Panc1 (cell line): Measurements from ENCODE around the gene LHX3. TPM values are rescaled to one million over a fixed set of nuclear protein-coding genes. Genes with fewer than 3 reads are reported as not detected.

Experiments used
- ATAC-seq: fragments of 200-7000 bp; cut with Tn5 transposase; 2 replicates; pipeline ENCODE4 v1.9.1; 2020; ENCODE audit warnings: mild to moderate bottlenecking, moderate library complexity
- BruUV-seq: library from RNA; stranded (reverse); fragments of 400-500 nt; replicated peaks from 2 replicates; lab custom pipeline; 2021; lab: Mats Ljungman, UMichigan
- CTCF ChIA-PET: fragments of 300-600 bp; sonication (Branson Sonifier 250); formaldehyde crosslinking; loops from one replicate; lab custom pipeline; 2022; ENCODE audit warnings: antibody characterized with exemption; lab: Charles Lee
- POLR2A ChIA-PET: fragments of 300-600 bp; sonication (Branson Sonifier 250); formaldehyde crosslinking; loops from one replicate; lab custom pipeline; 2022; ENCODE audit warnings: antibody characterized with exemption; lab: Charles Lee
- DNase-seq: peaks from one replicate; pipeline ENCODE4 v3.0.0-alpha.2; 2010; ENCODE audit warnings: low read depth, low spot score
- H3K27ac ChIP-seq: 2 replicates; pipeline ENCODE4 v1.5.1; 2011; ENCODE audit warnings: mild to moderate bottlenecking, low read length, inconsistent platforms
- H3K27me3 ChIP-seq: fragments of 200-500 bp; sonication (Bioruptor generic); 2 replicates; pipeline ENCODE4 v1.6.0; 2014; ENCODE audit warnings: low read length, inconsistent platforms; ENCODE audit not compliant: control insufficient read depth, insufficient read depth
- H3K36me3 ChIP-seq: fragments of 200-500 bp; sonication (Bioruptor generic); 2 replicates; pipeline ENCODE4 v1.5.1; 2014; ENCODE audit warnings: inconsistent platforms, mild to moderate bottlenecking, low read length, moderate library complexity; ENCODE audit not compliant: control insufficient read depth, insufficient read depth
- H3K4me1 ChIP-seq: 2 replicates; pipeline ENCODE4 v1.5.1; 2011; ENCODE audit warnings: inconsistent platforms, mild to moderate bottlenecking, low read length, moderate library complexity; ENCODE audit not compliant: control insufficient read depth, insufficient read depth
- H3K4me3 ChIP-seq, 2 experiments: 2 replicates each; pipeline ENCODE4 v1.5.1; 2011 to 2012; ENCODE audit warnings: low read depth in 2 of 2, low read length in 2 of 2, mild to moderate bottlenecking in 2 of 2, inconsistent platforms in 1 of 2, moderate library complexity in 1 of 2
- H3K9me3 ChIP-seq: fragments of 200-500 bp; sonication (Bioruptor generic); 2 replicates; pipeline ENCODE4 v1.5.1; 2014; ENCODE audit warnings: low read depth, mild to moderate bottlenecking, inconsistent platforms, low read length, moderate library complexity; ENCODE audit not compliant: control insufficient read depth, insufficient read depth
- CTCF ChIP-seq: fragments of 450-650 bp; IDR thresholded peaks from 2 replicates; pipeline ENCODE4 v1.5.1; 2017; ENCODE audit warnings: mild to moderate bottlenecking
- POLR2AphosphoS5 ChIP-seq: IDR thresholded peaks from 2 replicates; pipeline ENCODE4 v1.6.1; 2012; ENCODE audit warnings: mild to moderate bottlenecking, low read depth, low read length, moderate library complexity
- REST ChIP-seq, 2 experiments: IDR thresholded peaks; 2 replicates each; pipeline ENCODE4 v1.6.1; 2011 to 2012; ENCODE audit warnings: low read depth in 2 of 2, control low read depth in 1 of 2, low read length in 1 of 2, mild to moderate bottlenecking in 1 of 2, moderate library complexity in 1 of 2; ENCODE audit not compliant: insufficient read depth in 1 of 2
- SIN3A ChIP-seq: IDR thresholded peaks from 2 replicates; pipeline ENCODE4 v1.6.1; 2012; ENCODE audit warnings: low read depth, mild to moderate bottlenecking, low read length, moderate library complexity, borderline replicate concordance; ENCODE audit not compliant: insufficient read depth
- TCF7L2 ChIP-seq: IDR thresholded peaks from 2 replicates; pipeline ENCODE4 v1.6.1; 2011; ENCODE audit warnings: mild to moderate bottlenecking, low read depth, low read length, inconsistent platforms
- in situ Hi-C: cut with HindIII; loops from 2 replicates; pipeline ENCODE4 v1.10.0; 2016; ENCODE audit warnings: low sequenced_read_pairs, low pct_unique_long_range_greater_than_20kb
- intact Hi-C: fragments of 100-400 bp; cut with micrococcal nuclease; formaldehyde crosslinking; loops from one replicate; pipeline ENCODE4 v1.10.0; 2022; ENCODE audit not compliant: unreplicated experiment
- total RNA-seq: library from RNA; stranded (reverse); gene quantifications from one replicate; pipeline ENCODE4 v1.2.1, GENCODE V29; 2021; ENCODE audit not compliant: unreplicated experiment

The LHX3 gene
- total RNA-seq, 1 experiment from 2014 or later = 0.13 TPM

- H3K4me1 ChIP-seq = peaks cover 15% of the 10 kb centered on the region
- H3K36me3 ChIP-seq = peaks cover 4% of the 10 kb centered on the region; the same call in 1 of the 2 replicates
- peak overlapping the region; percentile 86 for H3K27ac ChIP-seq
- H3K9me3 ChIP-seq = no peaks in the 10 kb centered on the region
- ChIA-PET POLR2A (no interaction called here), CTCF (no interaction called here)
- no peak for TF ChIP-seq CTCF
- no peak for TF ChIP-seq POLR2AphosphoS5
- no peak for TF ChIP-seq REST (IDR thresholded peaks at IDR 0.05; ENCODE audit: insufficient read depth in 1 of 2, low read depth in 2 of 2, low read length in 1 of 2)
- no peak for TF ChIP-seq TCF7L2
- no peak for TF ChIP-seq SIN3A
- DNase-seq (no peak), ATAC-seq (no peak)
- in situ Hi-C loops (no loop called here), intact Hi-C loops (no loop called here)
- no peaks in the 10 kb centered on the region for H3K27me3 ChIP-seq
- H3K4me3 ChIP-seq = peak overlapping the region; percentile 71 to 84
- BruUV-seq = no TSS peak
Measured at GRCh38 chr9:136244969-136245218, 40.0 kb upstream of the LHX3 start.

- Histone ChIP-seq H3K27me3 (no peaks in the 10 kb centered on the region), H3K4me1 (peaks cover 15% of the 10 kb centered on the region), H3K36me3 (peaks cover 4% of the 10 kb centered on the region; the same call in 1 of the 2 replicates), H3K27ac (peak overlapping the region; percentile 86), H3K4me3 (peak overlapping the region; percentile 71 to 84), H3K9me3 (no peaks in the 10 kb centered on the region)
- intact Hi-C loops = no loop called here
- DNase-seq (no peak), ATAC-seq (no peak)
- POLR2A ChIA-PET = no interaction called here
- BruUV-seq = TSS peak; percentile 79
- in situ Hi-C loops = no loop called here
- CTCF ChIA-PET = no interaction called here
- no peak for TF ChIP-seq CTCF
- TF ChIP-seq POLR2AphosphoS5 = no peak
- TF ChIP-seq REST (IDR thresholded peaks at IDR 0.05; ENCODE audit: insufficient read depth in 1 of 2, low read depth in 2 of 2, low read length in 1 of 2) = no peak
- no peak for TF ChIP-seq TCF7L2
- no peak for TF ChIP-seq SIN3A
Measured at GRCh38 chr9:136244122-136244968, 39.4 kb upstream of the LHX3 start.
